Stimulated activated CD4-positive, alpha-beta T cell treated with anti-CD3 and anti-CD28 coated beads, TNF-alpha, amount 100 ng/mL, for 1 hour (primary cell): Measurements from ENCODE around the gene FRAT2.
A peak's percentile ranks its signal among the peaks of the same experiment; 100 is the strongest.

Experiments used
- DNase-seq, 3 donors: peaks; one replicate each; pipeline ENCODE4 v3.0.0-alpha.2; 2020; ENCODE audit warnings: low read depth in 3 of 3, low spot score in 1 of 3

The FRAT2 gene

DNA sequence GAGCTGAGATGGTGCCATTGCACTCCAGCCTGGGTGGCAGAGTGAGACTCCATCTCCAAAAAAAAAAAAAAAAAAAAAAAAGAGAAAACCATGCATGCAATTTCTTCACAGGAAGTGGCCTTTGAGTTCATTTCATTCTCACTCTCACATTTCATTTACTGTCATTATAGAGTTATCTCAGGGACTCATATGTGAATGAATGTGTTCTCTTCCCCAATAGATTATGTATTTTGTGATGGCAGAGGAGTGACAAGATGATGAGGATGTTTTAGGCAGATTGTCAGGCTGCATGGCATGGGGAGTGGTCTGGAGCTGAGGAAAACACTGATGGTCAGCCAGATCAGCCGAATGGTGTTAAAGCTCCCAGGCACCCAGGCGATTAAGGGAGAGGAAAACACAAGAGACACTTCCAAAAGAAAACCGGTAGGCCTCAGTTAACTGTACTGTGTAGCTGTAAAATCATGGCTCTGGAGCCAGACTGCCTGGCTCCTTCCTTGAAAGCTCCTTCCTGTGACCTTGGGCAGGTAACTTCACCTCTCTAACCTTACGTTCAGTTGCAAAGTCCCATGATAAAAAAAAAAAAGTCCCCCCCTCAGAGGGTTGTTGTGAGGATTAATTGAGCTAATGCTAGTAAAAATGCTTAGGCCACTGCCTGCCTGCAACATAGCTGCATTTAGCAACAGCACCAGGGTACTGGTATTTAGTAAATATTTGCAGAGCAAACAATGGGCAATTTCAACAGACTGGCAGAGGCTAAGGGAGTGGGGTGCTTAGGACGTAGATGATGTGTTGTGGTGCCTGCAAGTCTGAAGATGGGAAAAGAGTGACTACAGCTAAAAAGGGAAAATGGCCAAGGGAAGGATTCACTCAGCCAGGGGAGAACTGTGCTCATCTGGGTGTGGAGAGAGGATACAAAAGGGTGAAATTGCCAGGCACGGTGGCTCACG lies 6.9 kb downstream of the FRAT2 start:
- no peak for DNase-seq

- no peak for DNase-seq
These were observed 8.8 kb downstream of the FRAT2 start for GRCh38 chr10:97325754-97326153.

DNA sequence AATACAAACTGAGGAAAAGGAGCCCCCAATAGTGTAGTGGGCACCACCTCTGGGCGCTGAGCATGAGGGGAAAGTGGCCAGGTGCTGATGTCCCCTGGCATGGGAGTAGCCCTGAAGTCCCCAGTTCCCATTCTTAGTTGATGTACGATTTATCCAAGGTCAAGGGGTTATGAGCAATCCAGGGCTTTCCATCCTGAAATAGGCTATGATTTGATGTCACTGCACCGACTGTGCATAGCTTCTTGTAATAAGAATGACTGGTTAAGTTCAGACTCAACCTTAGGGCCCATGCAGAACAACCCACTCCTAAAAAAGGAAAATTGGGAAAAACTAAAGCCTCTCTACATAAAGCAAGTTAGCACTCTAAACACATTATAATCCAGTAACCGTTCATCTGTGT lies 11.0 kb downstream of the FRAT2 start:
- no peak for DNase-seq

- no peak for DNase-seq
These were observed 12.7 kb downstream of the FRAT2 start for GRCh38 chr10:97321804-97322190.

DNA sequence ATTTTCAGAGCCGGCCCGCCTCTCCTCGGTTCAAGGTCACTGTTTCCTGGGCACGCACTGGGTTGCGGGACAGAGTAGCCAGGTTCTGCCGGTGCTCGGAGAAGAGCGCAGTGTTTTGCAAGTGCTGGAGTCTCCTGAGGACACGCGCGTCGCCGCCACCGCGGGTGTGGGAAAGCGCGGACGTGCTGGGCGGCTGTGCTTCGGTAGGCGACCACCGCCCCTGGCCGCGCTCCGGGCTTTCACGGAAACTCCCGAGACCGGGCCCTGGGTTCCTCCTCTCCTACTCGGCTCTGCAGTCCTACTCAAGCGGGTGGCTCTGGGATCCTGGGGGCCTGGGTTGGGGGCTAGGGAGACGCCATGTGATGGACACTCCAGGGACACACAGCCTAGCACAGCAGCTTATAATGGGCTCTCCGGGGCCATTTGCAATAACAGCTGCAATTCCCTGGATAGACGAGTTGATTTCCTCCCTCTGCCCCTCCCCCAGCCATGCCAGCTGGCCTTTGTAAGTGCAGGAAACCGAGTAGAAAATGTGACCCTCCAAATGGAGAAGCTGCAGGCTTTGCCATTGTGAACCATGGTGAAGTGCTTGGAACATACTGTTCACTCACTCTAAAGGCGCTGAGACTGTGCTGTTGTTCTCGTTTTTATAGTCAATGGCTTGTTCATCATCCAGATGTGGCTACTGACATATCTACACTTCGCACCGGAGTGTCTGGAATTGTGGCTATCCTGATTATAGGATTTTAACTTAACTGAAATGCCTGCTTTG lies 13.3 kb downstream of the FRAT2 start:
- no peak for DNase-seq

DNA sequence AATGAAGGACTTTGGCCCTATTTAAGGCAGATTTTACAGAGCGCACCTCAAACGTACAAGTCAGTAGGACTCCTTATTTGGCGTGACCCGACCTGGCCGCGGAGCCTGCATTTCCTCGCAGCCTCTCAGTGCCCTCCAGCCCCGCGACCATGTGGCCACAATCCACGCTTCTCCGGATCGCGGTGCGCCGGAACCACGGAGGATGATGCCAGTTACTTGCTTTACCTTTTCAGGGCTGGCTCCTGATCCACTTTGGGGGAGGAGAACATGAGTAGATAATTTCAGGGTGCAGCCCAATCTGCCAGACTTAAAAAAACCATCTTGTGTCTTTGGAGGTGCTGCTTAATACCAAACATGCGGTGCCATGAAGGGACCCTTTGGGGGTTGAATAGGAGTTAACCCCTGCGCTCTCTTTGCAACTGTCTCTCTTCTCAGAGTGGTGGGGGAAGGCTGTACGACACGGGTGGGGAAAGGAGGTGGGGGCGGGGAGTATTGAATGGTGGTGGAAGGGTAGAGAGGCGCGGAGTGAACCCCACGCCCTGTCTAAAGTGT lies 14.0 kb downstream of the FRAT2 start:
- DNase-seq: no peak

GRCh38 chr10:97319671-97320479 lies 14.7 kb downstream of the FRAT2 start:
- DNase-seq: peak in 1 of 3 donors; percentile 43

- DNase-seq: peak; percentile 74 to 85 (median 80)
These were observed 15.5 kb downstream of the FRAT2 start, which contains the start of gene FRAT1 for GRCh38 chr10:97318772-97319651. Gene FRAT1 (plus strand): TSS chr10:97319271. CDS start chr10:97319454, 183 bp downstream.

- DNase-seq: no peak
These were observed 19.9 kb downstream of the FRAT2 start for GRCh38 chr10:97314671-97315070.

- no peak for DNase-seq
These were observed 21.6 kb downstream of the FRAT2 start for GRCh38 chr10:97312897-97313296.

- DNase-seq: no peak
These were observed 23.4 kb downstream of the FRAT2 start for GRCh38 chr10:97311111-97311626.

DNA sequence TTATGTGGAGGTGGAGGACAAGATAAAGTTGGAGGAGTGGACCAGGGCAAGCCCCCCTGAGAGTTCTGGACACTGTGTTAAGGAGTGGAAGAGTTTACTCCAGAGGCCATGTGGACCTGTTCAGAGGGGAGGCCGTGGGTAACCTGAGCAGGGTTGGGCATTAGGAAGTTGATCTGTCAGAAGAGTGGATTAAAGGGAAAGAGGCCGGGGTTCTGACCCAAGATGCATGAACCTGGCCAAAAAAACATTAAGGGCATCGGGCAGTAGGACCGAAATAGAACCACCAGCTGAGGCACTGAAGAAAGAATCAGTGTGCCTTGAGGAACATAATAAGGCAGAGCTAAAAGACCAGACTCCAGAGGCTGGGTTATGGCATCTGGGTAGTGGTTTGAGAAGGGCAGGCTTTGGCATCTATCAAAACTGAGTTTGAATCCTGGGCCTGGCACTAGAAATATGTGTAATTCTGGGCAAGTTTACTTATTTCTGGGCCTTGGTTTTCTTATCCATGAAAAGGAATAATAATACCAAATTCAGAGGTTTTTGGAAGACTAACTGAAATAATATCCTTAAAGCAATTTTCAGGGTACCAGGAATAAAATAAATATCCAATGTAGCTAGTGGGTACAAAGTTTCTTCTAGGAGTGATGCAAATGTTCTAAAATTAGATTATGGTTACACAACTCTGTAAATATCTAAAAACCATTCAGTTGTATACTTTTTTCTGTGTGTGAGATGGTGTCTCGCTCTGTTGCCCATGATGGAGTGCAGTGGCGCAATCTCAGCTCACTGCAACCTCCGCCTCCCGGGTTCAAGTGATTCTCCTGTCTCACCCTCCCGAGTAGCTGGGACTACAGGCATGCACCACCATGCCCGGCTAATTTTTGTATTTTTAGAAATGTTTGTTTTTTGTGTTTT lies 26.4 kb downstream of the FRAT2 start:
- no peak for DNase-seq

- no peak for DNase-seq
These were observed 27.1 kb downstream of the FRAT2 start for GRCh38 chr10:97307441-97307840.

DNA sequence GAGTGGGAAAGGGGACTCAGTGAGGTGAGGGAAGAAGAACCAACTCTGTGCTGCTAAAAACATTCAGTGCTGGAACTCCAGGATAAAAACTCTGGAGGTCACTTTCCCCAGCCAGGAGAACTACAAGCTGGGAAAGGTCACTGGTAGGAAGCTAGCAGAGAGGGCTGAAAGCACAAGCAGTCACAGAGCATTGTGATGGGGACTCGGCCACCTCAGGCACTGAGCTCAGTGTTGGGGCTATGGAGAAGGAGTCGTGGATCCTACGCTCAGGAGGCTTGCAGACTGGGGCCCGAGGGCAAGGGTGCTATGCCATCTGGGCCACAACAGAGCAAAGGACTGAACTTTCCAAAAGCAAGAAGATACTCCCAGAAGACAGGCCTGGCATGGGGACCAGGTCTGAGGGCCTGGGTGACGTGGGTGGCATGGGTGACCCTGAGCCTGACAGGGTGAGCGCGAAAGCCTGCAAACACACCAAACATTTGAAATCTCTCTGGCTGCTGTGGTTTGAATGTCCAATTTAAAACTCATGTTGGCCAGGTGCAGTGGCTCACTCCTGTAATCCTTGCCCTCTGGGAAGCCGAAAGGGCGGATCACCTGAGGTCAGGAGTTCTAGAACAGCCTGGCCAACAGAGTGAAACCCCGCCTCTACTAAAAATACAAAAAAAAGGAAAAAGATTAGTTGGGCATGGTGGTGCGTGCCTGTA lies 32.3 kb downstream of the FRAT2 start:
- DNase-seq: no peak

GRCh38 chr10:97300980-97301379 lies 33.5 kb downstream of the FRAT2 start:
- no peak for DNase-seq

- DNase-seq: no peak
These were observed 36.3 kb downstream of the FRAT2 start for GRCh38 chr10:97298223-97298571.

- DNase-seq: no peak
These were observed 36.8 kb downstream of the FRAT2 start for GRCh38 chr10:97297556-97298222.

- DNase-seq: no peak
These were observed 41.7 kb downstream of the FRAT2 start for GRCh38 chr10:97292862-97293198.
